Neural crest cell (in vitro differentiated cells): ENCODE measurements around the gene GJA5. TPM values are rescaled to one million over a fixed set of nuclear protein-coding genes. Genes with fewer than 3 reads are reported as not detected.

Experiments
- DNase-seq: peaks from one replicate; pipeline ENCODE4 v3.0.0; 2021; ENCODE audit warnings: low read depth, mixed read lengths, low spot score
- H3K27ac Mint-ChIP-seq: one replicate; pipeline ENCODE4 v1.8.0; 2021; ENCODE audit warnings: mild to moderate bottlenecking, mixed read lengths; ENCODE audit not compliant: unreplicated experiment
- H3K27me3 Mint-ChIP-seq: 2 replicates; pipeline ENCODE4 v1.8.0; 2021; ENCODE audit warnings: low read depth, mild to moderate bottlenecking, mixed read lengths
- H3K36me3 Mint-ChIP-seq: 2 replicates; pipeline ENCODE4 v1.8.0; 2021; ENCODE audit warnings: low read depth, mild to moderate bottlenecking, mixed read lengths
- H3K4me1 Mint-ChIP-seq: 2 replicates; pipeline ENCODE4 v1.8.0; 2021; ENCODE audit warnings: mixed read lengths
- H3K4me3 Mint-ChIP-seq: one replicate; pipeline ENCODE4 v1.8.0; 2021; ENCODE audit warnings: mild to moderate bottlenecking, mixed read lengths
- H3K9me3 Mint-ChIP-seq: 2 replicates; pipeline ENCODE4 v1.8.0; 2021; ENCODE audit warnings: mixed read lengths
- CTCF ChIP-seq: fragments of 200-600 bp; sonication (generic); conservative IDR thresholded peaks from 2 replicates; pipeline ENCODE4 v1.5.0; 2021; ENCODE audit warnings: antibody characterized with exemption, mild to moderate bottlenecking
- total RNA-seq: library from RNA; stranded (reverse); gene quantifications from 2 replicates; pipeline ENCODE4 v1.2.1, GENCODE V29; 2021

Gene GJA5
- total RNA-seq, 1 donor from 2014 or later: 1.2 TPM

DNA sequence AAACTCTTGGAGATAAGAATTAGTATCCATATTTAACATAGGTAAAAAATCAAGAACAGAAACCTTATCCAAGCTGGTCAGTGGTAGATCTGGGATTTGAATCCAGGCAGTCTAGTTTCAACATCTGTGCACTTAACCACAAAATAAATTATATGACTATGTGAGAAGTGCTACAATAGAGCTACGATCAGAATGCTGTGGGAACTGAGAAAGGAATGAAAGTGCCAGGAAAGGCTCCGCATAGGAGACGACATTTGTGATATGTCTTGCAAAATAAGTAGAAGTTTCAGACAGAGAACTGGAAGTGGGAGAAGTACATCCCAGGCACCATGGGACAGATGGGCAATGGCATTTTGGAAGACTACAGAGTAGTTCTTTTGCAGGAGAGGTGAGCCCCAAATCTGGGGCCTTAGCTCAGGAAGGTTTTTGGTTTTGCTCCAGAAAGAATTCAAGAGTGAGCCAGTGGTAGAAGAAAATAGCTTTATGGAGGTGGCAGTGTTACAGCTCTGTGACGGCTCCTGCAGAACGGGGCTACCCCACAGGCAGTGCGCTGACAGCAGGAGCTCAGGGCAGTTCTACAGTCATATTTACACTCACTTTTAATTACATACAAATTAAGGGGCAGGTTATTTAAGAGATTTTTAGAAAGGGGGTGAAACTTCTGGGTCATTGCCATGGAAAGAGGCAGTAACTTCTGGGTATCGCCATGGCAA lies 25.5 kb upstream of the GJA5 start:
- TF ChIP-seq CTCF: no peak
- Mint-ChIP-seq H3K27ac (no peak overlapping the region), H3K4me3 (no peak overlapping the region), H3K9me3 (no peaks in the 10 kb centered on the region), H3K27me3 (peaks cover 3% of the 10 kb centered on the region), H3K36me3 (no peaks in the 10 kb centered on the region), H3K4me1 (peaks cover 4% of the 10 kb centered on the region)
- no peak for DNase-seq

- H3K27me3 Mint-ChIP-seq: peaks cover 8% of the 10 kb centered on the region
- no peak for DNase-seq
- no peak overlapping the region for H3K4me3 Mint-ChIP-seq
- H3K36me3 Mint-ChIP-seq: no peaks in the 10 kb centered on the region
- H3K27ac Mint-ChIP-seq: no peak overlapping the region
- H3K4me1 Mint-ChIP-seq: peaks cover 4% of the 10 kb centered on the region
- H3K9me3 Mint-ChIP-seq: no peaks in the 10 kb centered on the region
- TF ChIP-seq CTCF: no peak
Observed at GRCh38 chr1:147784941-147785340, 24.5 kb upstream of the GJA5 start.

GRCh38 chr1:147781056-147781471 lies 20.7 kb upstream of the GJA5 start:
- no peak for DNase-seq
- H3K27me3 Mint-ChIP-seq: peaks cover 8% of the 10 kb centered on the region
- peaks cover 4% of the 10 kb centered on the region for H3K4me1 Mint-ChIP-seq
- H3K36me3 Mint-ChIP-seq: no peaks in the 10 kb centered on the region
- no peak for TF ChIP-seq CTCF
- H3K9me3 Mint-ChIP-seq: no peaks in the 10 kb centered on the region
- H3K4me3 Mint-ChIP-seq: no peak overlapping the region
- no peak overlapping the region for H3K27ac Mint-ChIP-seq

DNA sequence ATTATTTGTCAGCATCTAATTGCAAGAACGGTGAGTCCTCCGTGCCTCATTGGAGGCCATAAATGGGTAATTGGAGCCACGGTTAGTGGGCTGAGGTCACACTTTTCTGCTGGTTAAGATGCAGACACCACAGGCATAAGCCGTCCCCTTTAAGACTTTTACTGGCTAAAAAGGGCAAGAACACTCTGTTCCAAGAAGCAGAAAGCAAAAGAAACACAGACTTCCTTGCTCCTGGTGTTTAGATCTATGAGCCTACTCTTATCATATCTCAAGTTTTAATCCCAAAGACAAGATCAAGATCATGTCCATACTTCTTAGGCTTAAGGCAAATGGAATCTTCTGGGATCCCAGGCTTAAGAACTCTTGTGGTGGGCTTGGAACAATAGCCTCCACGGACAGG lies 17.3 kb upstream of the GJA5 start:
- TF ChIP-seq CTCF: no peak
- H3K36me3 Mint-ChIP-seq: no peaks in the 10 kb centered on the region
- no peak for DNase-seq
- H3K27me3 Mint-ChIP-seq: peaks cover 12% of the 10 kb centered on the region
- no peaks in the 10 kb centered on the region for H3K9me3 Mint-ChIP-seq
- H3K4me3 Mint-ChIP-seq: no peak overlapping the region
- peaks cover 12% of the 10 kb centered on the region for H3K4me1 Mint-ChIP-seq
- no peak overlapping the region for H3K27ac Mint-ChIP-seq

DNA sequence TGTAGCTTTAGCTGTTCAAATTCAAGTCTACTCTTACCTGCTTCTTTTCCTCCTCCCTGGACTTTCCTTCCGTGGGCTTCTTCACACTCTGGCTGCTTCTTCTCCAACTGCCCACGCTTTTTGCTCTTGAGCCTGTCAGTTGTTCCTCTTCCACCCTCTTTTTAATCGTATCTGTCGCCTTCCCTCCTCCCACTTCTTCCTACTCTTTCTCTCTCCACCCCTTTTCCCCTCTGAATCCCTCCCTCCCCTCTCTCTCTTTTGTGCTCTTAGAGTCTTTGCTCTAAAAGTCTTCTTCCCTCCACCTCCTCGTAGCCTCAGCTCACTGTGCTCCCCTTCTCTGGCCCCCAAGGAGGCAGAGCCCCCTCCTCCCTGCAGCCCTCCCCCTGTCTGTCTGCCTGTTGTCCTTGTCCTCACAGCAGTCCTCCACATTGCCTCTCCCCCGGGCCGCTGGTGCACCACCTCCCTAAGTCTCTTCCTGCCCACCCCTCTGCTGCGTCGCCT lies 12.9 kb upstream of the GJA5 start:
- no peak for TF ChIP-seq CTCF
- Mint-ChIP-seq H3K27me3 (peaks cover 4% of the 10 kb centered on the region), H3K4me1 (peaks cover 12% of the 10 kb centered on the region), H3K9me3 (no peaks in the 10 kb centered on the region), H3K27ac (peak overlapping the region; percentile 20), H3K4me3 (no peak overlapping the region), H3K36me3 (no peaks in the 10 kb centered on the region)
- no peak for DNase-seq
